ENCODE data around the gene PEPD. TPM values are rescaled to one million over a fixed set of nuclear protein-coding genes. Genes with fewer than 3 reads are reported as not detected.
A peak's percentile ranks its signal among the peaks of the same experiment; 100 is the strongest.

The PEPD gene
- polyA plus RNA-seq (2012; ENCODE audit: insufficient read length, low read depth), result 122 TPM

GRCh38 chr19:33521480-33522370, at the start of gene PEPD:
TSS of gene PEPD (minus strand) at chr19:33521791. CDS start at chr19:33521760, 31 bp downstream.
- TF ChIP-seq FOXP2 (optimal IDR thresholded peaks at IDR 0.05; ENCODE audit: borderline replicate concordance, extremely low read depth, extremely low read length, insufficient read depth) (peak; percentile 36), POLR2AphosphoS5 (IDR thresholded peaks at IDR 0.05; ENCODE audit: low read depth, low read length) (peak; percentile 77), REST (IDR thresholded peaks at IDR 0.05; ENCODE audit: insufficient read depth in 1 of 2, low read depth in 2 of 2, low read length in 2 of 2) (peak; percentile 50 to 67; a peak in 2 of 4 replicates), TAF1 (IDR thresholded peaks at IDR 0.05; ENCODE audit: borderline replicate concordance, insufficient read depth, low read length) (peak; percentile 93), SIN3A (IDR thresholded peaks at IDR 0.05; ENCODE audit: borderline replicate concordance, insufficient read depth, low read length) (peak; percentile 73; the same call in 1 of the 2 replicates)

DNA sequence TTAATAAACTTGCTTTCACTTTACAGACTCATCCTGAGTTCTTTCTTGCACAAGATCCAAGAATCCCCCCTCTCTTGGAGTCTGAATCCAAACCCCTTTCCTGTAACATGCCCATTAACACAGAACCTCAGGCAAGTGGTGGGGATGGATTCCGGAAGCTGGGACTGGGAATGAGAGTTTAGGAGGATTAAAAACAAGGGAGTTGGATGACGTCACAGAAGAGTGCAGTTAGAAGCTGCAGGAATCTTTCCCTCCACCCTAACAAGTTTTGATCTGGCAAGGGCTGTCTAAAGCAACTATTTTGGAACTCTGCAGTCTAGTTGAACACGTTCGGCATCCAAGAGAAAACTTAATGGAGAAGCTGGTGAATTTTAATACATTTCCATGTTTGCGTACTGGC, 48.2 kb upstream of the PEPD start:
- TF ChIP-seq TAF1 (IDR thresholded peaks at IDR 0.05; ENCODE audit: borderline replicate concordance, insufficient read depth, low read length) (no peak), SIN3A (IDR thresholded peaks at IDR 0.05; ENCODE audit: borderline replicate concordance, insufficient read depth, low read length) (no peak), FOXP2 (optimal IDR thresholded peaks at IDR 0.05; ENCODE audit: borderline replicate concordance, extremely low read depth, extremely low read length, insufficient read depth) (no peak), POLR2AphosphoS5 (IDR thresholded peaks at IDR 0.05; ENCODE audit: low read depth, low read length) (no peak), REST (IDR thresholded peaks at IDR 0.05; ENCODE audit: insufficient read depth in 1 of 2, low read depth in 2 of 2, low read length in 2 of 2) (no peak)

- TF ChIP-seq FOXP2 (optimal IDR thresholded peaks at IDR 0.05; ENCODE audit: borderline replicate concordance, extremely low read depth, extremely low read length, insufficient read depth), result no peak
- TF ChIP-seq TAF1 (IDR thresholded peaks at IDR 0.05; ENCODE audit: borderline replicate concordance, insufficient read depth, low read length), result no peak
- no peak for TF ChIP-seq SIN3A (IDR thresholded peaks at IDR 0.05; ENCODE audit: borderline replicate concordance, insufficient read depth, low read length)
- TF ChIP-seq POLR2AphosphoS5 (IDR thresholded peaks at IDR 0.05; ENCODE audit: low read depth, low read length), result no peak
- no peak for TF ChIP-seq REST (IDR thresholded peaks at IDR 0.05; ENCODE audit: insufficient read depth in 1 of 2, low read depth in 2 of 2, low read length in 2 of 2)
Measured at GRCh38 chr19:33568706-33569105, 47.1 kb upstream of the PEPD start.

DNA sequence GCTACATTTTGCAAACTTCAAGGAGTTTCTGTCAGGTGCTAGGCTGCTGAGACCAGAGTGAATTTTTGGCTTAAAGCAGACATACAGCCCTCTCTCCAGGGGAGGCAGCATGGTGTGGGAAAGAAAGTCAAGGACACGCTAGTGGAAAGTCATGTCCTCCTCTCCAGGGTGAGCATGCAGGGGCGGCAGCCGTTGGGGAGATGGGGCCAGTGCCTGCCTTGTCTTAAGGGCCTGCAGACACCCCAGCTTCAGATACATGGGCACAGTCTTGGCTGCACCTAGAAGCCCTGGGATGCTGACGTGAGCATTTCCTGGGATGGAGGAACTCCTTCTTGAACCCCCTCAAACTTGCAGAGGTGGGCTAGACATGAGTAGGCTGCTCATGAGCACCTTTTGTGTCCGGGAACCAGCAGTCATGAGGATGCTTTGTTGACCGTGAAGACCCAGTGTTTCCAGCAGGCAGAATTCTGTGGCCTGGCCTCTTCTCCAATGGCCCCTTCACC, 43.3 kb upstream of the PEPD start:
- TF ChIP-seq REST (IDR thresholded peaks at IDR 0.05; ENCODE audit: insufficient read depth in 1 of 2, low read depth in 2 of 2, low read length in 2 of 2) (no peak), POLR2AphosphoS5 (IDR thresholded peaks at IDR 0.05; ENCODE audit: low read depth, low read length) (no peak), SIN3A (IDR thresholded peaks at IDR 0.05; ENCODE audit: borderline replicate concordance, insufficient read depth, low read length) (no peak), FOXP2 (optimal IDR thresholded peaks at IDR 0.05; ENCODE audit: borderline replicate concordance, extremely low read depth, extremely low read length, insufficient read depth) (no peak), TAF1 (IDR thresholded peaks at IDR 0.05; ENCODE audit: borderline replicate concordance, insufficient read depth, low read length) (no peak)

All from PFSK-1 (cell line).